Left hindlimb (tissue), 1 donor: Measurements from ENCODE around the gene NPBWR2.
A peak's percentile ranks its signal among the peaks of the same experiment; 100 is the strongest.

Experiments used
- DNase-seq: peaks from one replicate; pipeline ENCODE4 v3.0.0-alpha.2; 2018

The NPBWR2 gene

GRCh38 chr20:64071341-64072332 is 35.7 kb downstream of the NPBWR2 start:
- no peak for DNase-seq

GRCh38 chr20:64070244-64070993 is 36.9 kb downstream of the NPBWR2 start:
- DNase-seq: no peak

GRCh38 chr20:64069614-64070243 is 37.6 kb downstream of the NPBWR2 start:
- peak; percentile 67 for DNase-seq

GRCh38 chr20:64069209-64069613 is 38.2 kb downstream of the NPBWR2 start:
- no peak for DNase-seq

GRCh38 chr20:64068386-64069208 is 38.8 kb downstream of the NPBWR2 start:
- peak; percentile 38 for DNase-seq

- peak; percentile 35 for DNase-seq
Measured at GRCh38 chr20:64067733-64068307, 39.5 kb downstream of the NPBWR2 start.

GRCh38 chr20:64067005-64067632 is 40.2 kb downstream of the NPBWR2 start:
- no peak for DNase-seq

- DNase-seq: no peak
Measured at GRCh38 chr20:64065974-64066343, 41.4 kb downstream of the NPBWR2 start.

- DNase-seq: no peak
Measured at GRCh38 chr20:64065062-64065973, 42.0 kb downstream of the NPBWR2 start.

GRCh38 chr20:64064145-64064698 is 43.1 kb downstream of the NPBWR2 start:
- no peak for DNase-seq

- no peak for DNase-seq
Measured at GRCh38 chr20:64063389-64064144, 43.8 kb downstream of the NPBWR2 start.

GRCh38 chr20:64062596-64063388 is 44.6 kb downstream of the NPBWR2 start, which contains the start of gene TCEA2:
Gene TCEA2, plus strand, starts transcription at chr20:64063198. Its CDS starts 115 bp downstream, at chr20:64063313.
- peak; percentile 97 for DNase-seq

GRCh38 chr20:64062276-64062595 is 45.1 kb downstream of the NPBWR2 start:
- no peak for DNase-seq

- no peak for DNase-seq
Measured at GRCh38 chr20:64058536-64058935, 48.8 kb downstream of the NPBWR2 start.

GRCh38 chr20:64057628-64058498 is 49.5 kb downstream of the NPBWR2 start:
- peak; percentile 77 for DNase-seq

GRCh38 chr20:64056889-64057627 is 50.3 kb downstream of the NPBWR2 start:
- no peak for DNase-seq

GRCh38 chr20:64056639-64056888 is 50.8 kb downstream of the NPBWR2 start:
- no peak for DNase-seq
